Upper lobe of left lung (tissue), 4 donors: ENCODE measurements around the gene WDR35.

ENCODE experiments used
- POLR2AphosphoS5 ChIP-seq, 2 donors: sonication (generic); formaldehyde crosslinking; IDR thresholded peaks; one replicate each; pipeline ENCODE4 v1.5.1; 2017; ENCODE audit warnings: antibody characterized with exemption in 2 of 2
- TF ChIP-seq, protein P1 (sequence below), 6 experiments: fragments of 450-650 bp in 4 of 6; fragments of 200-600 bp in 2 of 6; sonication (generic) in 2 of 6; IDR thresholded peaks; one replicate each; pipeline ENCODE4 v1.5.1; 2016 to 2019; ENCODE audit warnings: antibody characterized with exemption in 6 of 6

DNA sequence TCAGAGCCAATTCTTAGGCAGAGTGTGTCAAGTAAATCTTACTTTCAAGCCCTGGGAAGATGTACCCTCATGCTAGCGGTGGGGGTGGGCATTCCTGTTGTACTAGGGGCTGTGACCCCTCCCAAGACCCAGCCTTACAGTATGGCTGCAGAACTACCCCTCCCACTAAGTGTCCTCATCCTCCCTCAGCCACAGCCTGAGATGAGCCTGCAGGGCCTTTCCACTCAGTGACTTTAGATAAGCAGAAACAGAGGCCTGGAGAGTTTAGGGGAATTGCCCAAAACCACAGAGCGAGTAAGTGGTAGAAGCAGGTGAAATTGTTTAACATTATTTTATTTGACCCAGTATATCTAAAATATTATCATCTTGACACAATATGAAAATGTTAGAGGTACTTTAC is 124.8 kb downstream of the WDR35 start:
- TF ChIP-seq POLR2AphosphoS5 (IDR thresholded peaks at IDR 0.05): no peak
- TF ChIP-seq, protein P1, sequence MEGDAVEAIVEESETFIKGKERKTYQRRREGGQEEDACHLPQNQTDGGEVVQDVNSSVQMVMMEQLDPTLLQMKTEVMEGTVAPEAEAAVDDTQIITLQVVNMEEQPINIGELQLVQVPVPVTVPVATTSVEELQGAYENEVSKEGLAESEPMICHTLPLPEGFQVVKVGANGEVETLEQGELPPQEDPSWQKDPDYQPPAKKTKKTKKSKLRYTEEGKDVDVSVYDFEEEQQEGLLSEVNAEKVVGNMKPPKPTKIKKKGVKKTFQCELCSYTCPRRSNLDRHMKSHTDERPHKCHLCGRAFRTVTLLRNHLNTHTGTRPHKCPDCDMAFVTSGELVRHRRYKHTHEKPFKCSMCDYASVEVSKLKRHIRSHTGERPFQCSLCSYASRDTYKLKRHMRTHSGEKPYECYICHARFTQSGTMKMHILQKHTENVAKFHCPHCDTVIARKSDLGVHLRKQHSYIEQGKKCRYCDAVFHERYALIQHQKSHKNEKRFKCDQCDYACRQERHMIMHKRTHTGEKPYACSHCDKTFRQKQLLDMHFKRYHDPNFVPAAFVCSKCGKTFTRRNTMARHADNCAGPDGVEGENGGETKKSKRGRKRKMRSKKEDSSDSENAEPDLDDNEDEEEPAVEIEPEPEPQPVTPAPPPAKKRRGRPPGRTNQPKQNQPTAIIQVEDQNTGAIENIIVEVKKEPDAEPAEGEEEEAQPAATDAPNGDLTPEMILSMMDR (IDR thresholded peaks at IDR 0.05): no peak
